Adrenal gland (tissue), 5 donors: ENCODE results near the gene SUPT4H1.

Experiments
- CTCF ChIP-seq, 6 experiments: fragments of 450-650 bp in 4 of 6; fragments of 200-600 bp in 2 of 6; sonication (generic) in 1 of 6; IDR thresholded peaks; 1 replicate in 5 of 6; 2 replicates in 1 of 6; pipeline versions ENCODE4 v1.5.1 to v1.8.0; 2016 to 2021; ENCODE audit warnings: antibody characterized with exemption in 6 of 6, mild to moderate bottlenecking in 2 of 6, moderate library complexity in 1 of 6
- POLR2A ChIP-seq, 2 donors: fragments of 450-650 bp; IDR thresholded peaks; one replicate each; pipeline ENCODE4 v1.6.1; 2017; ENCODE audit warnings: antibody characterized with exemption in 2 of 2, mild to moderate bottlenecking in 2 of 2, moderate library complexity in 1 of 2
- donor health status: DM: no; HTN: no; CAD: no.

GRCh38 chr17:58300336-58300735 lies 51.7 kb downstream of the SUPT4H1 start:
- TF ChIP-seq CTCF (IDR thresholded peaks at IDR 0.05) (no peak), POLR2A (IDR thresholded peaks at IDR 0.05) (no peak)
